ENCODE results near the gene LELP1.
A peak's percentile ranks its signal among the peaks of the same experiment; 100 is the strongest.
"Not testable (repeated sequence)": the region's sequence is repeated elsewhere in the genome, so short reads cannot be mapped to it uniquely, and the experiment has no call there.

LELP1 gene

DNA sequence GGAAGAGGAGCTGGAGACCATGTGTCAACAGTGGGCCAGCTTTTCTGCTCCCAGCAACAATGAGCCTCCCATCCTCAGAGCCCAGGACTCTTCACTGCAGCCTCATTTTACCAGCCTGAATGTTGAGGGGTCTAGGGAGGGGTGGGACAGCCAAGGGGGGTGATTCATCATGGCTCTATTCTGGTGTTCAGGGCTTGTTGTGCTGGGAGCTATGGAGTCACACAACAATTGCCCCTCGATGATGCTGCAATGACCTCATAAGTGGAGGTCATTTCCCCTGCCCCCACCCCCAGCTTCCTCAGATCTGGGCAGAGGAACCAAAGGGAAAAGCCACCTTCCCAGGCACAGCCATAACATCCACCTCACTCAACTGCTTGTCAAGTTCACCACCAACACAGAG is at the start of gene LELP1:
Gene LELP1 (plus strand): TSS at position 301 of the 400 bp plus-strand sequence. CDS start 1,278 bp downstream, outside the sequence.
- DNase-seq (ENCODE audit: low spot score) = no peak

DNA sequence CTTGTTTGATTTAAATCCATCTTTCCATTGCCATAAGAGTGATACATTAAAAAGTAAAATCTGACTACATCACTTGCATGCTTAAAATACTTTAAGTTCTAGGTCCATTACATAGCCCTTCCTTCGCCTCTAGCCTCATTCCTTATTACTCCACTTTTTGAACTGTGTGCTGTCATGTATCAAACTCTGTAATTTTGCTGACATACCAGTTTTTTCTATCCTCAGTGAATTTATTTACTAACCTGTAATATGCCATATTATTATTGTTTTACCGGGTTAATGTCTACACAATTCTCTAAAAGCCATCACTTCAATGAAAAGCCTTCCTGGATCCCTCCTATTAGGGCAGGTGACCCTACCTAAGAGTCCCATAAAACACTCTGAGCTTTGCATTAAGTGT is 47.7 kb upstream of the LELP1 start:
- DNase-seq (ENCODE audit: low spot score) = no peak

DNA sequence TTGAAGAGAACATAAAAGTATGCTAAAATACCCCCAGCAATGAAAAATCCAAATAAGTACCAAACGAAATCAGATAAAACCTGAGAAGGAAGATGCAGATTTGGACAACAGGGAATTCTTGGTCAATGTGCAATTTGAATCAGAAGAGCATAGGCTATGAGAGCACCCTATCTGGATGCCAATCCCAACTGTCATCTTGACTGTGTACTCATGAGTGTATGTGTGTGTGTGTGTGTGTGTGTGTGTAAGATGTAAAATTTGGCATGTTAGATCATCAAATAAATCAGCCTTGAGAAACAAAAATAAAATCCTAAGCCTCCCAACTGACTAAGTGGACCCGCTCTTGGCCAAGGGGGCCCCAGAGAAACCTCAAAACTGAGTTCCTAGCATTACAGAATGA is 34.5 kb upstream of the LELP1 start:
- no peak for DNase-seq (ENCODE audit: low spot score)

DNA sequence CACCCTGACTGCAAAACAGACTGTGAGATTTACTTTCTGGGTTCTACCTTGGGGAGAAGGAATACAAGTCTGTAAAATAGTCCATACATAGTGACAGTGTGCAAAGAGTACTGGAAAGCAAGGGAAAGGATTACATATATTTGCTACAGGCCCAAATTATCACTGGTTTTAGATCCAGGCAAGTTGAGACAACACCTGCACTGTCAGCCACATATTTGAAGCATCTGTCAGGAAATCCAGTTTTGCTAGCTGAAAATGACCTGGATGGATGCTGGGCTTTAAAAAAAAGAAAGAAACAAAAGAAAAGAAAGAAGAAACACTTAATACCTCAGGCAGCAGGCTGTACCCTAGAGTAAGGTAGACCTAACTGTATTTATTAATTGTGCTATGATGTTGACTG is 28.6 kb upstream of the LELP1 start:
- DNase-seq (ENCODE audit: low spot score) = no peak

DNA sequence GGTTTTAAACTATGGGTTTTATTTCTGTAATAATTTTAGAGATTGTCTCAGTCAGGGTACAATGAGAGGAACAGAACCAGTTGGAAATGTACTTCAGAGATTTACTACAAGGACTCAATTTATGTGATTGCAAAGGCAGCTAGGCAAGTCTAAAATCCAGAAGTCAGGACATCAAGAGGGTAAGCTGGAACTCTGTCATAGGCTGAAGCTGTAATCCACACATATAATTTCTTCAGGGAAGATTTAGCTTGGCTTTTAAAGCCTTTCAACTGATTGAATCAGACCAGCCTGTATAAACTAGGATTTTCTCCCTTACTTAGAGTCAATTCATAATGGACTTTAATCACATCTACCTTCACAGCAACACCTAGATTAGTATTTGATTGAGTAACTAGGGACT is 24.3 kb upstream of the LELP1 start:
- DNase-seq (ENCODE audit: low spot score) = no peak

DNA sequence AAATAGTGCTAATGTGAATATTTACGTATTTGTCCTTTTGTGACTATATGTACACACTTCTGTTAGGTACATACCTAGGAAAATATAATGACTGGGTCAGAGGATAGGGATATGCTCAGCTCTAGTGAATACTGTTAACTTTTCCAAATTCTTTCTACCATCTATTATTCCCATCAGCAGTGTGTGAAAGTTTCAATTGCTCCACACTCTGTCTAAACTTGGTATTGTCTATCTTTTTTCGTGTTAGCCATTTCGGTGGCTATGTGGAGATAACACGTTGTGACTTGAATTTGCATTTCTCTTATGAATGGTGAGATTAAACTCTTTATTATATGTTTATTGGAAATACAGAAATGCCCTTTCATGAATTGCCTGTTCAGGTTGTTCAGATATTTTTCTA is 22.7 kb upstream of the LELP1 start:
- no peak for DNase-seq (ENCODE audit: low spot score)

DNA sequence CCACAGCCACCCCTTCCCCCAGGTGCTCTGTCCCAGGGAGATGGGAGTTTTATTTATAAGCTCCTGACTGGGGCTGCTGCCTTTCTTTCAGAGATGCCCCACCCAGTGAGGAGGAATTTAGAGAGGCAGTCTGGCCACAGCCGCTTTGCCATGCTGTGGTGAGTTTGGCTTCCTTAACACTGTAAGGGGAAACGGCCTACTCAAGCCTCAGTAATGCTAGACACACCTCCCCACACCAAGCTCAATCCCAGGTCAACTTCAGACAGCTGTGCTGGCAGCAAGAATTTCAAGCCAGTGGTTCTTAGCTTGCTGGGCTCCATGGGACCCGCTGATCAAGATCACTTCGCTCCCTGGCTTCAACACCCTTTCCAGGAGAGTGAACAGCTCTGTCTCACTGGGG is 14.9 kb upstream of the LELP1 start:
- not testable (repeated sequence) for DNase-seq (ENCODE audit: low spot score)

DNA sequence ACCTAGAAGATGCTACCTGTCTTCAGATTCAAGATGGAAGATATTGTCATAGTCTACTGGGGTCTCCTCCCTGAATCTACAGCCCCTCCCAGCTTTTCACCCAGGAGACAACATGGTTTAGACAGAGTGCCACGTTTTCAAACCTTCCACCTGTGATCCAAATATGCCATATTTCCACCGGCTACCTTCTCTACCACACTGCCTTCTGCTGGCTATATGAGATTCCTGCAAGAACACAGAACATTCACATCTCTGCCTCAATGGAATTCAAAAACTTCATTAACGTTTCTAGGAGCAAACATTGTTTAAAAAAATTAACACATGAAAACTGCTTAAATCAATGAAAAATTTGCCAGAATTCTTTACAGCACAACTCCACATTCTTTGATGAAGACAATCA is 12.9 kb upstream of the LELP1 start:
- no peak for DNase-seq (ENCODE audit: low spot score)

DNA sequence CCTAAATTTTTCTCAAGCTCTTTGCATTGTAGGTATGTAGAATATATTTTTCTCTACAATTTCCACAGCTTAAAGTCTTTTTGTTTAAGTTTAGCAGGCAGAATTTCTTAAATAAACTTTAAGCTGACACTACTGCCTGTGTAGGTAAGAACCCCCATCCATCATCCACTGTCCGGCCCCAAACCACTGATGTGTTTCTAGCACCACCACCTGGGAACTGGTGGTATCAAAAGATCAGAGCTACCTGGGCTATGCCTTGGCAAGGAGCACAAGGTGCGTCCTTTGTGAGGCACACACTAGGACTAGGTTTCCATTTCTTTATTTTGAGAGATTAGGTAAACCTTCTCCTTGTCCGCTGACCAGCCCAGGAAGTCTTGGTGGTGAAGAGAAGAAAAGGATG is 10.5 kb upstream of the LELP1 start:
- DNase-seq (ENCODE audit: low spot score) = no peak

DNA sequence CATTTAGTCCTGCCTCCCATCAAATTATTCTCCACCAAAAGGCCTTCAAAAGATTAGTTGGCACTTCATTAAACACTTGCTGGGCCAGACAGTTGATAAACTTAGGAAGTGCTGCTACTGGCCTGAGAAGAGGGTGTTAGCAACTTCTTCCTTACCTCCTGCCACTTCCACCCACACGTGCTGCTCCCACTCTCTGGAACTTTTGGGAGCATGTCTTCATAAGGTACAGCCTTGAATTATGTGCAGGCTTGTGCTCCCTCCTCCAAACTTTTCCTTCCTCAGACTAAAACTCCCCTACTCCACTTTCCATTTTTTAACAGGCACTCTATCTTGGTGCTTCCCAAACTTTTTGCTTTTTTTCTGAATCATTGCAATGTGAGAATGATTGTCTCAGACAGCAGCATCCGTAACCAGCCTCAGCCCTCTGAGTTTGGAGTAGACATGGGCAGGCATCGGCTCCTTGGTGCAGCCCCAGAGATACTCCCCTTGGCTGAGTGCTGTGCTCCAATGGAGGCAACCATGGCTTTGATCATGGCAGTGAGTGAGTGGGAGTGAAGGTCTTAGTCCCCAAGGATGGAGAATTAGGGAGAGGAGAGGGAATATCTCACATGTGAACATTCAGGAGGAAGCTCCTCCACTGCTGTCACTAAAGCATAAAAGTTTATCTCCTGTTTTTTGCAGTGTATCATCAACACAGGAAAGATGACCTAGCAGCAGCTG is 8.7 kb upstream of the LELP1 start:
- no peak for DNase-seq (ENCODE audit: low spot score)

DNA sequence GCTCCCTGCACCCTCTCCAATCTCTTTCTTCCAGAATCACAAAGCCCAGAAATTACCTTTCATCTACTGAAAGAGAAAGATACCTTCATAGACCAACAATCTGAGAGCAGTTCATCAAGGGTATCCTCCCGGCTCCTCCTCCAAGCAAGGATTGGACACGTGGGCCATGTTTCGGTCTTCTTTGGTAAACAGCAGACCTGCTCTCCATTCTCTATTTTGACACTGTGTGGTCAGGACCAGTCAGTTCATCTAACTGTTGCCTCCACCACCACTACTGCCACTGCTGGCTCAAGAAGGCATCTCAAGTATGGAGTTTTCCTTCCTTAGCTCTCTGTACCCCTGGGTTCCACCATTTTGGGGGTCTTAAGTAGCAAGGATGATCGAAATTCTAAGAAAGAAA is 8.0 kb upstream of the LELP1 start:
- DNase-seq (ENCODE audit: low spot score) = no peak

DNA sequence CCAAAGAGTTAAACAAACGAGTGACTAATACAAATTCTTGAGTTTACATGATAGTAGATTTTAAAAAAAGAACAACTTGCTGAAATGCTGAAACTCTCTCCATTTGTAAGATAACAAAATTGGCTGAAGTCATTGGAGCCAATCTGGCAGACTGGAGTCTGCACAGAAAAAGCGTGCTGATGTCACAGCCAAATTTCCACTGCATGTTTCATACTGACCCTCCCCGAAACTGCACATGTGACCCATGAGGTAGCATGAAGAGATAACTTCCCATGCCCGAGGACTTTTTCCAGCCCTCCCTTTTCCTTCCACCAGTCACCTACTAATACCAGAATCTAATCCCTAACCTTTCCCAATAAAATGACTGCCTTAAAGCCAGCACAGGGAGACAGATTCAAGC is 1.2 kb upstream of the LELP1 start:
- no peak for DNase-seq (ENCODE audit: low spot score)

DNA sequence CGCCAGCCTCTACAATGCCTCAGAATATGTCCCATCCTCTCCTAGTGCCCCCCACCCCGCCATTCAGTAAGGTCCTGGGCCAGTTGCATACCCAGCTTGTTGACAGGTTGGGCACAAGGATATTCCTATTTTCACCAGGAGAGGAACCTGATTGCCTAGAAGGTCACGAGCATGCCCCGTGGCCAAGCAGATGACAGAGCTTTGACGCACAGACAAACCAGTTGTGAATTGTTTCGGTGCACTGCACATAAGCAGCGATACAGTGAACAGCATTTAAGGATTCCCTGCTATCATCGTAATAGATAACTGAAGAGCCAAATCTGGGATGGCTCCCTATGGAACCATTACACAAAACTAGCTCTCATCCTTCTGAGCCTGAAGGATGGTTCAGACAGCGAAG is 3.4 kb downstream of the LELP1 start:
- no peak for DNase-seq (ENCODE audit: low spot score)

DNA sequence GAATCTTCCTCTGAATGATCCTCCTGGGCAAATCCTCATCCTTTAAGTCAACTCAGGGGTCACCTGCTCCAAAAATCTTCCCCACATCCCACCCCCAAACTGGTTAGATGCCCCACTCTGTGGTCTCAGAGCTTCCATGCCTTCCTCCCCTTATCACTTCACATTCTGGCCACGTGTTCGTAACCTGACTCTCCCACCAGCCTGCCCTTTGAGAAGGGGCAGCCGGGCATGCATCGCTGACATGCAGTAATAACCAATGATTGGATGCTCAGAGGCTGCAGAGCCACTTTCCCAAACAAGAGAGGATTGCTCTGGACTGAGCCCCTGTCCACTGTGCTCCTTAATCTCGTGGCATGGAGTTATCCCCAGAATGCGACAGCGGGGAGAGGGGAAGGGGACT is 7.0 kb downstream of the LELP1 start:
- no peak for DNase-seq (ENCODE audit: low spot score)

DNA sequence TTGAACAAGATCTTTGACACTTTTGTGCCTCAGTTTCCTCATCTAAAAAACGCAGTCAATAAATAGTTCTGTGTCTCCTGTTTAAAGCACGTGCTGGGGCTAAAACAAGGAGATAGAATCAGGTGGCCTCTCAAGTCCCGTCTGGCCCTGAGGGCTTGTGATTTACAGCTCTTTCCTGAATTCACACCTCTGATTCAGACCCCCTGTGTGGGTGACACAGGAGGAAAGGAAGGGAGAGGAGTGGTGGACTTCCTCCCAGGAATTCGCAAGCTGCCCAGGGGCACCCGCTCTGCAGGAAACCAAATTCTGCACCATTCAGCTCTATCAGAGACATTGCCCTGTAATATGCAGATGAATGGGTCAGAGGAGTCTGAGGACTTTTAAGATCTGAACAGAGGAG is 9.0 kb downstream of the LELP1 start:
- no peak for DNase-seq (ENCODE audit: low spot score)

DNA sequence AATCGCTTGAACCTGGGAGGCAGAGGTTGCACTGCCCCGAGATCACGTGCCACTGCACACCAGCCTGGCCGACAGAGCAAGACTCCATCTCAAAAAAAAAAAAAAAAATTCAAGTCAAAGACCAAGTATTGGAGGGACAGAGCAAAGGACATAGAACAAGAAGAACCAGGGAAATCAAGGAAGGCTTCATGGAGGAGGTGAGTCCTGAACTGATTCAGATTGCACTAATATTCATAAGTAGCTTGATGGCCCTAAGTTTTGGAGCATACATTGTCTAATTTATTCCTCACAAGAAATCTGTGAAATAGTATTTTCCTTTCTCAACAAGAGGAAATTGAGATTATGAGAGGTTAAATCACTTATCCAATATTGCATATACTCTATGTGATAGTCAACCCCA is 10.3 kb downstream of the LELP1 start:
- DNase-seq (ENCODE audit: low spot score) = no peak

DNA sequence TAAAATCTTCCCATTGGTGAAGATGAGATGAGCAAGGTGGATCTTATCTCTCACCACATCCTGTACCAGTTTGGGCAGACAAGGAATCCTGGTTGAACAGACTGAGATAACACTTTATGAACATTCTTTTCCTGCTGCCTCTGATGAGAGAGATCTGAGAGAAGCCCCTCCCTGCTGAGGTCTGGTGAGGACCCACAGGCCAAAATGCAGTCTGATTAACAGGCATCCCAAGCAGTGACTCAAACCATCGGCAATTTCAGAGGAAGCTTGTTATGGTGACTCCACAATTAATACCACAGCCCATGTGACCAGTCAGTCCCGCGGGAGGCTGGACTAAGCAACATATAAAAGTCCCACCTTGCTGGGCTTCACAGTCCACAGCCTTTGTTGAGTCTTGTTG is 14.0 kb downstream of the LELP1 start, which contains the start of gene PRR9:
Gene PRR9 (plus strand): TSS at position 373 of the 400 bp plus-strand sequence. CDS start 561 bp downstream, outside the sequence.
- no peak for DNase-seq (ENCODE audit: low spot score)

DNA sequence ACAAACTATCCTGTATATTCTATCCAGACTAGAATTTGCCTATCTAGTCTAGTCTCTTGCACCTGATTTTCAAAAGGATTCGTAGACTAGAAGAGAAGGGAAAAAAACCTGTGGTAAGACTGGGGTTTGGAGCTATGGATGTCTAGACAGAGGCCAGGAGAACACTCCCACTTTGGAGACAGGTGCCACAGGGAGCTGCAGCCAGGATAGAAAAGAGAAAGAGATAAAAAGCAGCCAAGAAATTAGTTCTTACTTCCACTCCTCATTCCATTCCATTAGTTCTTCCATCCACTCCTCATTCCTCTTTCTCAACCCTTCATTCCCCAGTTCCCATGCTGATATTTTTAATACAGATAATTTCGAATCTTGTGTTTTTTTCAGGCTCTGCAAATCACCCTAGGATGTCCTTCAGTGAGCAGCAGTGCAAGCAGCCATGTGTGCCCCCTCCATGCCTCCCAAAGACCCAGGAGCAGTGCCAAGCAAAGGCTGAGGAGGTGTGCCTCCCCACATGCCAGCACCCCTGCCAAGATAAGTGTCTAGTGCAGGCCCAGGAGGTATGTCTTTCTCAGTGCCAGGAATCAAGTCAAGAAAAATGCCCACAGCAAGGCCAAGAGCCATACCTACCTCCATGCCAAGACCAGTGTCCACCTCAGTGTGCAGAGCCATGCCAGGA is 14.7 kb downstream of the LELP1 start:
- no peak for DNase-seq (ENCODE audit: low spot score)

DNA sequence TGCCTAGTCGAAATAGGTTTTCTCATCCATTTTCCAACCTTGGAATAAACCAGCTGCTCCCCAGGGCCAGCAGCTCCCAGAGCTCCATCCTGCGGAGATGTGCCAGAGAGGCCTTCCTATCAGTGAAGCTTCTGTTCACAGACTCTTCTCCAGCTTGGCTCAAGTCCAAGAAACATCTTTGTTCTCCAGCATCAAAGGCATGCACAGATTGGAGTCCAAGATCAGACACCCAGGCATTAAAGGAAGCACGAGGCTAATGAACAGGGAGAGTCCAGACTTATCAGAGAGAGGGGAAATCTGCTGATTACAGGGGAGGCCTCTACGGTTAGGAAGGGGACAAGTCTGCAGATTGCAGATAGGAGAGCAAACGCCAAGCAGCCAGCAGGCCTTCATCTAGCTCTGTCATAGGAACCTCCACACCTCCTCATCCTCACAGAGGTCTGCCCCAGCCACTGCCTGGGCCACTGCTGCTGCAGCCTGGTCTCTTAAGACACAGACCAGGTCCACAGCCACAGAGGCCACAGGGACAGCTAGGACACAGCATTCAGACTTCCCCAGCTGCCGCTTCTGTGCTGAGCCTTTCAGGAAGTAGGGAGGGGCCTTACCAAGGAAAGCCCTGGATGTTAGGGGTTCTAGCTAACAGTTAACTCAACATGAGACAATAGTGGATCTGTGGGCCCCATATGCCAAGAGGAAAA is 17.5 kb downstream of the LELP1 start:
- peak; percentile 76 for DNase-seq (ENCODE audit: low spot score)

DNA sequence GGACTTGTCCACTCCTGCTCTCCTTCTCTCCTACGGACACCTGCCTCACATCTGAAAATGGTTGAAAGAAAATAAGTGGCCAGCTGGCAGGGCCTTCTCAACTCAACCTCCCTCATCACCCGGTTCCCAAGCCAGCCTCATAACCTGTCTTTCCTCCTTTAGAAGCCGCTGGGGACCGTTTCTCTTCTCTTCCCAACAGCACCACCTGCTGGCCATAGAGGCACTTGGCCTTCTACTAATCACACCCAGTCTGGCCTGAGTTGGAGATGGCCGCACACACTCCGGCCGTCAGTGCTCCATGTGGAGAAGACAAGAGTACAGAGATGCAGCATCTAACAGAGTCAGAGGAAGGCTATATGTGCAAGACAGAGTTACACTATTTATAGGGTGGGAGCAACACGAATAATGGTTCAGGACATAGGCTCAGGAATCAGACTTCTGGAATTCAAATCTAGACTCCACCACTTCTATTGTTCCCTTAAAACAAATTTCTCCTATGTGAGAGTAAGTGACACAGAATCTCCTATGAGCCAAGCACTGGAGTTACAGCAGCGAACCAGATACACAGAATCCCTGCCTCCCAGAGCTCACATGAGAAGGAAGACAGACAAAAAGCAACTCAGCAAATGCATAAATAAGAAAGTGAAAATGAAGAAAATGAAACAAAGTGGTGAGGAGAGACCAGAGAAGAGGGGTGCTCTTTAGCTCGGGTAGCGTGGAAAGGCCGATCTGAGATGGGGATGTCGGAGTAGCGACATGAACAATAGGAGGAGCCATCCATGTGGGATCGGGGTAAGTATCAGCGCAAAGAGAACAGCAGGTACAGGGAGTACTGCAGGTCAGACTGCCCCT is 20.0 kb downstream of the LELP1 start:
- peak; percentile 61 for DNase-seq (ENCODE audit: low spot score)

DNA sequence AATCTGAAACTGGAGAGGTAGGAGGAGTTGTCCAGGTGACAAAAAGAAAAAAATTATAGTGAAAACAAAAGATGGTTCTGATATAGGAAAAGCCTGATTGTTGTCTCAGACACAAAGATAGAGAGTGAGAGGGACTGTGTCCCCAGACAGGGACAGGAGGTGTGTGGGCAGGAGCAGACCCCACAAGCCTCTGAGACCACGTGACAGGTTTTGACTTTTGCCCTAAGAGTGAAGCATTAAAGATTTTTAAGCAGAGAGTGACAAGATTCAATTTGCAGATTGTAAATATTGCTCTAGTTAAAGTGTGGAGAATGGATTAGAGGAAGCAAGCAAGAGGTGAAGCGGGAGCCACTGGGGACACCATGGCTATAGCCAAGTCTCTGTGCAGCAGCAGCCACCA is 24.6 kb downstream of the LELP1 start:
- no peak for DNase-seq (ENCODE audit: low spot score)

DNA sequence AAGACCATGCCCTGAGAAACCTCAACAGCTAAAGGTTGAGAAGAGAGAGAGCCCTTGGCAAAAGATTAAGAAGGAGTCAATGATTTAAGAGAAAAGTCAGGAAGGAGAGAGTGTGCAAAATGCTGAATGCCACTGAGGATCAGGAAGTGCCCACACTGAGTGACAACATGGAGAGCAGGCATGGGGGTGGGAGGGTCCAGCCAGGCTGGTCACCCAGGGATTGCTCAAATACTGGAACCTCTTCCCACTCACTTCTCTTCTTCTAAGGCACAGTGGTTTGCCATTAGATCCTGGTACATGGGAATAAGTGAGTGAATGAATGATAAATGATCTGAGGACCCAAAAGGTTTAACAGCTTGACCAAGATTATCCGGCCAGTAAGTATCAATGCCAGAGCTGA is 25.3 kb downstream of the LELP1 start:
- DNase-seq (ENCODE audit: low spot score) = no peak
